Lower lobe of right lung (tissue), 2 donors: ENCODE measurements around the gene WBP1. TPM values are rescaled to one million over a fixed set of nuclear protein-coding genes. Genes with fewer than 3 reads are reported as not detected.

Experiments used
- ATAC-seq, 2 donors: fragments of 200-7000 bp; cut with Tn5 transposase; one replicate each; pipeline ENCODE4 v1.9.1; 2020 to 2022; ENCODE audit warnings: mild to moderate bottlenecking in 2 of 2, moderate library complexity in 2 of 2
- DNase-seq: peaks from one replicate; pipeline ENCODE4 v3.0.0-alpha.2; 2020
- H3K27ac ChIP-seq: fragments of 200-600 bp; one replicate; pipeline ENCODE4 v1.8.0; 2022
- H3K27me3 ChIP-seq: fragments of 200-600 bp; one replicate; pipeline ENCODE4 v1.8.0; 2022; ENCODE audit warnings: low read depth
- H3K36me3 ChIP-seq: fragments of 200-600 bp; one replicate; pipeline ENCODE4 v1.8.0; 2022; ENCODE audit warnings: mild to moderate bottlenecking
- H3K4me1 ChIP-seq: fragments of 200-600 bp; one replicate; pipeline ENCODE4 v1.8.0; 2022
- H3K4me3 ChIP-seq: fragments of 200-600 bp; one replicate; pipeline ENCODE4 v1.8.0; 2022; ENCODE audit warnings: mild to moderate bottlenecking
- H3K9me3 ChIP-seq: fragments of 200-600 bp; one replicate; pipeline ENCODE4 v1.8.0; 2022
- intact Hi-C: fragments of 100-400 bp; cut with DNase I; formaldehyde crosslinking; loops from one replicate; pipeline ENCODE4 v1.11.0; 2022
- total RNA-seq: library from RNA; stranded (reverse); fragmentation: NEBNext Ultra II Directional; extraction: Animal tissue kit (Norgen Biotek cat#: 25700); gene quantifications from one replicate; pipeline ENCODE4 v1.2.1, GENCODE V29; 2021
- TF ChIP-seq, protein P1 (sequence below): fragments of 200-600 bp; IDR thresholded peaks from one replicate; pipeline ENCODE4 v1.8.0; 2022; ENCODE audit warnings: antibody characterized with exemption, mild to moderate bottlenecking
- donor health status: DM: no; HTN: yes; CAD: no; lungs with severe emphysema.

Gene WBP1
- total RNA-seq, 1 donor from 2014 or later, result 60.1 TPM

DNA sequence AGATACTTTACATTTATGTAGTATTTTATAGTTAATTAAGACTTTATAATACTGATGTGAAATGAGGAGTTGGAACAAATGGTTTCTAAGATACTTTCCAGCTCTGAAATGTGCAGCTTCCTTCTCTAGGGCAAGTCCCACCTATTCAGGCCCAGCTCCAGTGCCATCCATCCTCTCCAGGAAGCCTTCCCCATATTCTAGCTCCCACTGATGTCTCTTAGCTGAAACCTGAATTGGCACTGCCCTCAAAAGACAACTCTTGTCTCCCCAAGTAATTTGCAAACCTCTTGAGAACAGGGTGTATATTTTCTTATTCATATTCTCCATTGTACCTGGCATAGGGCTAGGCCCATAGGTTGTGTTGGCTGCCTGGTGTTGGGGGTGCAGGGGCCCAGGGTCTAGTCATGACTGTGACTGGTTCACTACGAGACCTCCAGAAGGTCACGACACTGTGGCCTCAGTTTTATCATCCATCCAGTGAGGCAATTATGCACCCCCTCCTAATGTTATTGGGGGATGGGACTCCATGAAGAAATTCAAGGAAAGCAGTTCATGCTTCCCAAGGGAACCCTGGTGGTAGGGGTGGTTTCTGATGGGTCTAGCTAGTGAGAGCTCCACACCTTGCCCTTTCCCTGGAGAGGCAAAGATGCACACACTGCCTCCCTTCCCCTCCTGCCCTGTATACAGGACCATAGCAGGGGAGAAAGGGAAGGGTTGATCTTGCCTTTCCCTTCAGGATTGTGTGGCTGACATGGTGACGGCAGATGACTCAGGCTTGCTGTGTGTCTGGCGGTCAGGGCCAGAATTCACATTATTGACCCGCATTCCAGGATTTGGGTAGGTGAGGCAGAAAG, 33.9 kb upstream of the WBP1 start:
- TF ChIP-seq, protein P1, sequence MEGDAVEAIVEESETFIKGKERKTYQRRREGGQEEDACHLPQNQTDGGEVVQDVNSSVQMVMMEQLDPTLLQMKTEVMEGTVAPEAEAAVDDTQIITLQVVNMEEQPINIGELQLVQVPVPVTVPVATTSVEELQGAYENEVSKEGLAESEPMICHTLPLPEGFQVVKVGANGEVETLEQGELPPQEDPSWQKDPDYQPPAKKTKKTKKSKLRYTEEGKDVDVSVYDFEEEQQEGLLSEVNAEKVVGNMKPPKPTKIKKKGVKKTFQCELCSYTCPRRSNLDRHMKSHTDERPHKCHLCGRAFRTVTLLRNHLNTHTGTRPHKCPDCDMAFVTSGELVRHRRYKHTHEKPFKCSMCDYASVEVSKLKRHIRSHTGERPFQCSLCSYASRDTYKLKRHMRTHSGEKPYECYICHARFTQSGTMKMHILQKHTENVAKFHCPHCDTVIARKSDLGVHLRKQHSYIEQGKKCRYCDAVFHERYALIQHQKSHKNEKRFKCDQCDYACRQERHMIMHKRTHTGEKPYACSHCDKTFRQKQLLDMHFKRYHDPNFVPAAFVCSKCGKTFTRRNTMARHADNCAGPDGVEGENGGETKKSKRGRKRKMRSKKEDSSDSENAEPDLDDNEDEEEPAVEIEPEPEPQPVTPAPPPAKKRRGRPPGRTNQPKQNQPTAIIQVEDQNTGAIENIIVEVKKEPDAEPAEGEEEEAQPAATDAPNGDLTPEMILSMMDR, result no peak
- no peaks in the 10 kb centered on the region for H3K27me3 ChIP-seq
- H3K4me1 ChIP-seq, result peaks cover 17% of the 10 kb centered on the region
- intact Hi-C loops, result no loop called here
- DNase-seq (no peak), ATAC-seq (no peak)
- no peaks in the 10 kb centered on the region for H3K9me3 ChIP-seq
- peaks cover 39% of the 10 kb centered on the region for H3K36me3 ChIP-seq
- H3K27ac ChIP-seq, result no peak overlapping the region
- H3K4me3 ChIP-seq, result no peak overlapping the region

DNA sequence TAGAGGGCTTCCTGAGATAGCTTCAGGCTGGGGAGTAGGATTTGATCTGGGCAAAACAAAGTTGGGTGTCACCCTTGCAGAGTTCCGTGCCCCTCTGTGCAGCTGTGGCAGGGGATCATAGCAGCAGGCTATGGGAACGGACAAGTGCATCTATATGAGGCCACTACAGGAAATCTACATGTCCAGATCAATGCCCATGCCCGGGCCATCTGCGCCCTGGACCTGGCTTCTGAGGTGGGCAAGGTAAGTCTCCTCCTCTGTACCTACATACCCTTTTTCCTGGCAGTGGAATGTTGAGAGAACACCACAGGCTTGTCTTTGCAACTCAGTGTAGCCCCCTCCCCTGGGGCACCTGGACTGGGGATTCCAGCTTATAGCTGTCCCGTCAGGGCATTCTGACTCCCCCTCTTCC, 33.2 kb upstream of the WBP1 start:
- intact Hi-C loops, result no loop called here
- no peaks in the 10 kb centered on the region for H3K9me3 ChIP-seq
- TF ChIP-seq, protein P1, result no peak
- no peaks in the 10 kb centered on the region for H3K27me3 ChIP-seq
- no peak overlapping the region for H3K4me3 ChIP-seq
- DNase-seq (no peak), ATAC-seq (no peak)
- no peak overlapping the region for H3K27ac ChIP-seq
- peaks cover 17% of the 10 kb centered on the region for H3K4me1 ChIP-seq
- H3K36me3 ChIP-seq, result peaks cover 45% of the 10 kb centered on the region

DNA sequence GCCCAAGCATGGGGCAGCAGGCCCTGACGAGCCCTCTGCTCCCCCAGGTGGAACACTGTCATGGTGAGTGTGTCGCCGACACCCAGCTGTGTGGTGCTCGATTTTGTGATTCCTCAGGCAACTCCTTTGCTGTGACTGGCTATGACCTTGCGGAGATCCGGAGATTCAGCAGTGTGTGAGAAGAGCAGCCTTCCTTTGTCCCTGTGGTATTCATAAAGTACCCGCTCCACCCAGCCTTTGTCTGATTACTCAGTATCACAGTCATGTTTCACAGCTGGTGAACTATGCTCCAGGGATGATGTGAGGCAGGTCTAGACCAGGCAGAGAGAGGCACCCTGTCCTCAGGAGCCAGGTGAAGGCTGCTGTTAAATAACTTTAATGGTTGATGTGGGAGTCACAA, 32.7 kb upstream of the WBP1 start:
- Histone ChIP-seq H3K36me3 (peaks cover 50% of the 10 kb centered on the region), H3K27me3 (no peaks in the 10 kb centered on the region), H3K4me1 (peaks cover 14% of the 10 kb centered on the region), H3K9me3 (no peaks in the 10 kb centered on the region), H3K27ac (no peak overlapping the region), H3K4me3 (no peak overlapping the region)
- TF ChIP-seq, protein P1, result no peak
- ATAC-seq (no peak), DNase-seq (no peak)
- intact Hi-C loops, result no loop called here

DNA sequence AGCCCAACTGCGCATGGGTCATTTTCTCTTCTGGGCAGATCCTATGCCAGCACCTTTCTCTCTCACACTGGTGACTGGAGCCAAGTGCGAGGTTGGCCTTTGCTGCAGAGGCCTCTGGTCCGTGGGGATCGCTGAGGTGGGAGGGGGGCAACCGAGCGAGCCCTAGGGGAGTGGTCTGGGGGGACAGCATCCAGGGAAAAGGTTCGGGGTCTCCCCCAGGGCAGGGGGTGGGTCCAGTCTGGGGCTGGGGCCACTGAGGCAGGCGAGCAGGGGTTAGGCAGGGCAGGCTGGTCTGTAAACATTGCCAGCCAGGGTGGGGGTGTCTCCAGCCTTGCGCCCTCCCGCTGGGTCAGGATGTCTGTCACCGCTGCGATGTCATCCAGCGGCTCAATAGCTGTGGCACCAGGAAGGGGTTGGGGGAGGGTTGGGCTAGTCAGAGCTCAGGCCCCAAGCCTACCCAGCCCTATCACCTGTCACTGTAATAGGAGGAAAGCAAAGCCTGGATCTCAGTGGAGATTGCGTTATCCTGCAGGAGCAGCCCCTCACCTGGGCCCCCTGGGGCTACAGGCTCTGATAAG, 32.0 kb upstream of the WBP1 start:
- no peak for ATAC-seq
- no peak overlapping the region for H3K4me3 ChIP-seq
- H3K9me3 ChIP-seq, result no peaks in the 10 kb centered on the region
- intact Hi-C loops, result no loop called here
- DNase-seq, result no peak
- H3K4me1 ChIP-seq, result peaks cover 7% of the 10 kb centered on the region
- H3K27me3 ChIP-seq, result no peaks in the 10 kb centered on the region
- TF ChIP-seq, protein P1, result no peak
- H3K36me3 ChIP-seq, result peaks cover 55% of the 10 kb centered on the region
- no peak overlapping the region for H3K27ac ChIP-seq

DNA sequence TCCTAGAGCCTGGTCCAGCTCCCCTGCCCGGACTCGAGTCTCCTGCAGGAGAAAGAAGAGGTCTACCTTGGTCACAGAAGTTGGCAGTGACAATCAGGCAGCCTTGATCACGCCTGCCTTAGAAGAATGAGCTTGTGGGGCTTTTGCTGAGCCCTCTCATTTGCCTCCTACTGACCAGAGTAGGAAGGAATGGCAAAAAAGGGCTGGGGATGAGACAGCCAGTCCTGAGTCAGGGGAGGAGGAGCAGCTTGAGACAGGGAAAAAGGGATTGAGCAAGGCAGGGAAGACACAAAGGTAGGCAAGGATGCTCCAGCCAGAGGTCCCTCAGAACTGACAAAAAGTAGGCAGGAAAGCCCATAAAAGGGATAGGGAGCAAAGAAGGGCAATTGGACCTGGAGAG, 30.7 kb upstream of the WBP1 start:
- Histone ChIP-seq H3K27ac (no peak overlapping the region), H3K4me1 (no peaks in the 10 kb centered on the region), H3K36me3 (peaks cover 68% of the 10 kb centered on the region), H3K9me3 (no peaks in the 10 kb centered on the region), H3K4me3 (no peak overlapping the region), H3K27me3 (no peaks in the 10 kb centered on the region)
- ATAC-seq (no peak), DNase-seq (no peak)
- intact Hi-C loops, result no loop called here
- TF ChIP-seq, protein P1, result no peak
